Activated naive CD4-positive, alpha-beta T cell treated with anti-CD3 and anti-CD28 coated beads for 36 hours (primary cell): Measurements from ENCODE around the gene ANXA8. TPM values are rescaled to one million over a fixed set of nuclear protein-coding genes. Genes with fewer than 3 reads are reported as not detected.

Experiments used
- CTCF ChIA-PET: fragments of 350-600 bp; sonication (Branson Sonifier 250); formaldehyde crosslinking; loops from one replicate; lab custom pipeline; 2021; ENCODE audit warnings: antibody characterized with exemption; lab: Charles Lee
- DNase-seq: peaks from one replicate; pipeline ENCODE4 v3.0.0-alpha.2; 2020
- H3K27ac Mint-ChIP-seq: one replicate; pipeline ENCODE4 v1.8.0; 2021; ENCODE audit warnings: mild to moderate bottlenecking, mixed read lengths
- H3K27me3 Mint-ChIP-seq: one replicate; pipeline ENCODE4 v1.8.0; 2021; ENCODE audit warnings: low read depth, mixed read lengths
- H3K36me3 Mint-ChIP-seq: one replicate; pipeline ENCODE4 v1.8.0; 2021; ENCODE audit warnings: low read depth, mixed read lengths
- H3K4me1 Mint-ChIP-seq: one replicate; pipeline ENCODE4 v1.8.0; 2021; ENCODE audit warnings: low read depth, mixed read lengths
- H3K4me3 Mint-ChIP-seq: one replicate; pipeline ENCODE4 v1.8.0; 2021; ENCODE audit warnings: mild to moderate bottlenecking, moderate library complexity, mixed read lengths
- H3K9me3 Mint-ChIP-seq: one replicate; pipeline ENCODE4 v1.8.0; 2021; ENCODE audit warnings: mixed read lengths
- intact Hi-C: fragments of 100-400 bp; cut with micrococcal nuclease; formaldehyde crosslinking; loops from one replicate; pipeline ENCODE4 v1.15.1; 2023
- total RNA-seq, 2 experiments: library from RNA; stranded (reverse); gene quantifications; one replicate each; pipeline ENCODE4 v1.2.3, GENCODE V29; 2021

Gene ANXA8
- total RNA-seq, 2 experiments from 2014 or later, result not detected

DNA sequence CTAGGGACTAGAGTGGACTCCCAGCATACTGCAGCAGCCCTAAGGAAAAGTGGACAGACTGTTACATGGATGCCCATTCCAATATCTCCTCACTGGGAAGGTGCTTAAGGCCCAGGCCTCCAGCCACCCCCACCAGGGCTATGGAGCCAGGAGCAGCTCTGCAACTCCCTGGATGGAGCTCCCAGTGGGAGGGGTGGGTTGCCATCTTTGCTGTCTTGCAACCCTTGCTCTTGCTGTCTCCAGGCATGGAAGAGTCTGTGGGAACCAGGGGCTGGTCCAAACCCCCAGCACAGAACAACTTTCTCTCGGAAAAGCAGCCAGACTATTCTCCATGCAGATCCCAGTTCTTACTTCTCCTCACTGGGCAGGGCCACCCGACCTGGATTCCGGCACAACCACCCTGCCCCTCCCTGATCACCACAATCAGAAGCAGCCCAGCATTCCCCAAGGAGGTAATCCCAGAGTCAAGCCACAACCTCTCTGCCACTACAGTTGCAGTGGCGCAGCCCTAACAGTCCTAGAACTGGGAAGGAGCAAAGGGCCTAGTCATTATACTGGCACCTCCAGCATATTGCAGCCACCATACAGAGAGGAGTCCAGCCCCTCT is 58.0 kb downstream of the ANXA8 start:
- Mint-ChIP-seq H3K27ac (no peak overlapping the region), H3K4me1 (no peaks in the 10 kb centered on the region), H3K36me3 (no peaks in the 10 kb centered on the region), H3K9me3 (peaks cover 3% of the 10 kb centered on the region), H3K27me3 (peaks cover 2% of the 10 kb centered on the region), H3K4me3 (no peak overlapping the region)
- CTCF ChIA-PET, result no interaction called here
- DNase-seq, result no peak
- intact Hi-C loops, result no loop called here

GRCh38 chr10:47424231-47424630 is 59.7 kb downstream of the ANXA8 start:
- H3K9me3 Mint-ChIP-seq, result peaks cover 3% of the 10 kb centered on the region

GRCh38 chr10:47423476-47423875 is 60.4 kb downstream of the ANXA8 start:
- CTCF ChIA-PET, result no interaction called here
- Mint-ChIP-seq H3K27ac (no peak overlapping the region), H3K4me1 (no peaks in the 10 kb centered on the region)

More at GRCh38 chr10:47424231-47424630, 59.7 kb downstream of the ANXA8 start:
- CTCF ChIA-PET, result no interaction called here
- H3K27ac Mint-ChIP-seq, result no peak overlapping the region
- no peak overlapping the region for H3K4me3 Mint-ChIP-seq
- intact Hi-C loops, result no loop called here
- no peaks in the 10 kb centered on the region for H3K36me3 Mint-ChIP-seq
- H3K4me1 Mint-ChIP-seq, result no peaks in the 10 kb centered on the region
- H3K27me3 Mint-ChIP-seq, result no peaks in the 10 kb centered on the region
- DNase-seq, result no peak

DNA sequence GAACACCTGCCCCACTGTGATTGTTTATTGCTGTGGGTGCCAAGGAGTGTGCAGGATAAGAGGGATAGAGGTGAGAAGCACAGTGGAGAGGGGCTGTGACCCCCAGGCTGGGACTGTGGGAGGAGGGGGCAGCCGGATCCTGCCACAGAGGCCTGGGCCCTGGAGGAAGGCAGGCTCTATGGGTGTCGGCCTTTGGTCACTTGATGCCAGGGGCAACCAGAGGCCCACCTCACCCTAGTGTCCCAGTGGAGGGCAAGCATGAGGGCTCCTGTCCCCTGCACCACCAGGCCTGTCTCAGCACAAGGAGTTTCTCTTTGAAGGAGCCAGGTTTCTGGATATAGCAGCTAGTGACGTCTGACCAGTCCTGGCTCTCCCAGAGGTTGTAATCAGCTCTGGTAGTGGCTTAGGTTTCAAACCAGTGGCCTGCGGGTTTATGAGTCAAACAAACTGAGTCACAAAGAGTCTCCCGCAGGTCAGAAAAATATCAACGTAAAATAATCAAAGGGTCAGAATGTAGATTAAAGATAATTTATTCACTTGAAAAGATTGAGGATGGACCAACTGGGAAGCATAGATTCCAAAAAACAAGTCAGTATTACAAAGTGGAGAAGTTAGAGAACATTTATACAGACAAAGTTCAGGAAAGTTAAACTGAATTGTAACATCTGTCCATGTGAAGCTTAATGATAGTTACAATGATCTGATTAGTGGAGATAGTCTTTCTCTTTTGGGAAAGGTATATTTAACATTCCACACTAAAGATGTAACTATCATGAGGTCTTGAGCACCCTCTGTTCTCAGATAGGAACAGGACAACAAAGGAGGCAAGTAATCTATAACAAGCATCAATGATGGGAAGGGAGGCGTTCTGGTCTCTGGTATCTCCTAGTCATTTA is 62.6 kb downstream of the ANXA8 start:
- H3K36me3 Mint-ChIP-seq, result no peaks in the 10 kb centered on the region
- no peaks in the 10 kb centered on the region for H3K4me1 Mint-ChIP-seq
- no peak overlapping the region for H3K4me3 Mint-ChIP-seq
- CTCF ChIA-PET, result no interaction called here
- no peak for DNase-seq
- H3K9me3 Mint-ChIP-seq, result no peaks in the 10 kb centered on the region
- H3K27ac Mint-ChIP-seq, result no peak overlapping the region
- intact Hi-C loops, result no loop called here
- no peaks in the 10 kb centered on the region for H3K27me3 Mint-ChIP-seq

More at GRCh38 chr10:47423476-47423875, 60.4 kb downstream of the ANXA8 start:
- no peaks in the 10 kb centered on the region for H3K36me3 Mint-ChIP-seq
- no peak overlapping the region for H3K4me3 Mint-ChIP-seq
- no peaks in the 10 kb centered on the region for H3K27me3 Mint-ChIP-seq
- intact Hi-C loops, result no loop called here
- DNase-seq, result no peak
- no peaks in the 10 kb centered on the region for H3K9me3 Mint-ChIP-seq

- no peak overlapping the region for H3K27ac Mint-ChIP-seq
- no peak overlapping the region for H3K4me3 Mint-ChIP-seq
- no peaks in the 10 kb centered on the region for H3K4me1 Mint-ChIP-seq
- no peaks in the 10 kb centered on the region for H3K27me3 Mint-ChIP-seq
- CTCF ChIA-PET, result no interaction called here
- H3K36me3 Mint-ChIP-seq, result no peaks in the 10 kb centered on the region
- intact Hi-C loops, result no loop called here
- DNase-seq, result no peak
- H3K9me3 Mint-ChIP-seq, result no peaks in the 10 kb centered on the region
Measured at GRCh38 chr10:47420305-47421056, 63.4 kb downstream of the ANXA8 start.

DNA sequence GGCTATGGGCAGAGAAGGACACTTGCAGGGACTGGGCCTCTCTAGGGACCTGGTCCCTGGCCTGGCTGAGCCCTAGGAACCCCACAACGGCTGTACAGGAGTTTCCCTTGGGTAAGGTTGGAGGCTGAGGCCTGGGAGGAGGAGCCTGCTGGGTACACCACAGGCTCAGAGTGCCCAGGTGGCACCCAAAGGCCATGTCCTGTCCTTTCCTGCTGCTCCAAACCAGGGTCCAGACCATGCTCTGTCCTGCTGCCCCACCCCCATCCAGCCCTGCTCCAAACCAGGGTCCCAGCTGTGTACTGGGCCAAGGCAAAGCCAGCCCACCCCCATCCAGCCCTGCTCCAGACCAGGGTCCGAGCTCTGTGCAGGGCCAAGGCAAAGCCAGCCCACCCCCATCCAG is 64.5 kb downstream of the ANXA8 start:
- intact Hi-C loops, result no loop called here
- H3K4me3 Mint-ChIP-seq, result no peak overlapping the region
- H3K27me3 Mint-ChIP-seq, result no peaks in the 10 kb centered on the region
- H3K4me1 Mint-ChIP-seq, result no peaks in the 10 kb centered on the region
- H3K36me3 Mint-ChIP-seq, result no peaks in the 10 kb centered on the region
- no peak for DNase-seq
- CTCF ChIA-PET, result no interaction called here
- no peaks in the 10 kb centered on the region for H3K9me3 Mint-ChIP-seq
- H3K27ac Mint-ChIP-seq, result no peak overlapping the region

GRCh38 chr10:47418966-47419365 is 64.9 kb downstream of the ANXA8 start:
- no peaks in the 10 kb centered on the region for H3K4me1 Mint-ChIP-seq
- H3K4me3 Mint-ChIP-seq, result no peak overlapping the region
- no peaks in the 10 kb centered on the region for H3K27me3 Mint-ChIP-seq
- CTCF ChIA-PET, result no interaction called here
- H3K27ac Mint-ChIP-seq, result no peak overlapping the region
- DNase-seq, result no peak
- H3K9me3 Mint-ChIP-seq, result no peaks in the 10 kb centered on the region
- intact Hi-C loops, result no loop called here
- H3K36me3 Mint-ChIP-seq, result no peaks in the 10 kb centered on the region

- Mint-ChIP-seq H3K36me3 (no peaks in the 10 kb centered on the region), H3K9me3 (no peaks in the 10 kb centered on the region), H3K27ac (no peak overlapping the region), H3K27me3 (no peaks in the 10 kb centered on the region), H3K4me1 (no peaks in the 10 kb centered on the region), H3K4me3 (no peak overlapping the region)
- intact Hi-C loops, result no loop called here
- CTCF ChIA-PET, result no interaction called here
- no peak for DNase-seq
Measured at GRCh38 chr10:47418321-47418720, 65.6 kb downstream of the ANXA8 start.

Other genes starting within 250 kb of the ANXA8 start
- gene GDF10, start 183.9 kb downstream of the ANXA8 start, total RNA-seq, result under 1 TPM; 0.12 to 0.19 TPM
- gene GDF2, start 161.7 kb downstream of the ANXA8 start, total RNA-seq, result not detected
- not detected for gene RBP3, start 135.8 kb downstream of the ANXA8 start, total RNA-seq
- under 1 TPM; 0.84 to 0.93 TPM for gene ZNF488, start 99.8 kb downstream of the ANXA8 start, total RNA-seq
- not detected for gene FAM25G, start 7.6 kb upstream of the ANXA8 start, total RNA-seq
- gene AGAP9, start 39.5 kb upstream of the ANXA8 start, total RNA-seq, result 1 to 10 TPM; 6.7 to 7.9 TPM